Endothelial cell of hepatic sinusoid (primary cell): ENCODE measurements around the gene VGLL4.

Experiments used
- in situ Hi-C: cut with HindIII; loops from 2 replicates; pipeline ENCODE4 v1.10.0; 2017; ENCODE audit warnings: low sequenced_read_pairs

The VGLL4 gene

GRCh38 chr3:11567516-11568467 lies 75.9 kb downstream of the VGLL4 start:
- in situ Hi-C loops, result no loop called here

GRCh38 chr3:11566916-11567315 lies 76.8 kb downstream of the VGLL4 start:
- in situ Hi-C loops, result no loop called here

GRCh38 chr3:11566478-11566877 lies 77.2 kb downstream of the VGLL4 start:
- in situ Hi-C loops, result no loop called here

- in situ Hi-C loops, result no loop called here
Measured at GRCh38 chr3:11565932-11566331, 77.8 kb downstream of the VGLL4 start.

- in situ Hi-C loops, result no loop called here
Measured at GRCh38 chr3:11565492-11565891, 78.2 kb downstream of the VGLL4 start.

GRCh38 chr3:11565072-11565471 lies 78.6 kb downstream of the VGLL4 start:
- in situ Hi-C loops, result no loop called here

GRCh38 chr3:11564577-11565001 lies 79.1 kb downstream of the VGLL4 start:
- in situ Hi-C loops, result no loop called here

- in situ Hi-C loops, result no loop called here
Measured at GRCh38 chr3:11563865-11564185, 79.9 kb downstream of the VGLL4 start.

GRCh38 chr3:11563159-11563864 lies 80.4 kb downstream of the VGLL4 start:
- in situ Hi-C loops, result no loop called here

- in situ Hi-C loops, result no loop called here
Measured at GRCh38 chr3:11562277-11562881, 81.3 kb downstream of the VGLL4 start.

- in situ Hi-C loops, result no loop called here
Measured at GRCh38 chr3:11560746-11561145, 83.0 kb downstream of the VGLL4 start.

GRCh38 chr3:11559816-11560633 lies 83.7 kb downstream of the VGLL4 start:
- in situ Hi-C loops, result no loop called here

- in situ Hi-C loops, result no loop called here
Measured at GRCh38 chr3:11558918-11559815, 84.5 kb downstream of the VGLL4 start.

- in situ Hi-C loops, result no loop called here
Measured at GRCh38 chr3:11558411-11558903, 85.3 kb downstream of the VGLL4 start.

GRCh38 chr3:11558002-11558401 lies 85.7 kb downstream of the VGLL4 start:
- in situ Hi-C loops, result no loop called here

GRCh38 chr3:11556851-11557644 lies 86.7 kb downstream of the VGLL4 start:
- in situ Hi-C loops, result no loop called here

GRCh38 chr3:11555881-11556633 lies 87.7 kb downstream of the VGLL4 start:
- in situ Hi-C loops, result no loop called here

GRCh38 chr3:11555211-11555782 lies 88.4 kb downstream of the VGLL4 start:
- in situ Hi-C loops, result no loop called here
